Measurements from ENCODE around the gene VGLL4.
"Not testable (repeated sequence)": the region's sequence is repeated elsewhere in the genome, so short reads cannot be mapped to it uniquely, and the experiment has no call there.

Gene VGLL4, protein sequence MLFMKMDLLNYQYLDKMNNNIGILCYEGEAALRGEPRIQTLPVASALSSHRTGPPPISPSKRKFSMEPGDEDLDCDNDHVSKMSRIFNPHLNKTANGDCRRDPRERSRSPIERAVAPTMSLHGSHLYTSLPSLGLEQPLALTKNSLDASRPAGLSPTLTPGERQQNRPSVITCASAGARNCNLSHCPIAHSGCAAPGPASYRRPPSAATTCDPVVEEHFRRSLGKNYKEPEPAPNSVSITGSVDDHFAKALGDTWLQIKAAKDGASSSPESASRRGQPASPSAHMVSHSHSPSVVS

DNA sequence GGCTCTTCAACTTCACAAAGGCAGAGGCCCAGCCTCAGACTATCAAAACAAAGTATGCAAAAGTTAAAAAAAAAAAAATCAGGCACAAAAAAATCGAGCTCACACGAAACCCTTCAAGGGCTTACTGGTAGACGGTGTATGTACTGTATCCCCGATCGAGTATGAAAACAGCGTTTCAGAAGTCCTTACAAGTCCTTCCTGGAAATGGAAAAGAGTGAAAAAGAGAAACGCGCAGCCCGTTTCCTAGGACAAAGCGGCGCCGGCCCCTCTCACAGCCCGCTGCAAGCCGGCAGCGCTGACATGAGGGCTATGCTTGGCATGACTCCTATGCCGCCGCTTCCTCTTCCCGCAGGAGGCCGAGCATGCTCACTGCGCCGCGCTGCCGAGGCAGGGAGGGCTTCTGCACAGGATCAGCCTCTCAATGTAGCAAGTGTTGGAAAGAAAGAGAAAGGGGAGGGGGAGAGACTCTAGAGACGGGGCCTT lies at the start of gene VGLL4:
TSS of gene VGLL4 (minus strand) at position 311 of the 483 bp plus-strand sequence. CDS start 397 bp downstream, outside the sequence.
- peak; percentile 89 for DNase-seq

DNA sequence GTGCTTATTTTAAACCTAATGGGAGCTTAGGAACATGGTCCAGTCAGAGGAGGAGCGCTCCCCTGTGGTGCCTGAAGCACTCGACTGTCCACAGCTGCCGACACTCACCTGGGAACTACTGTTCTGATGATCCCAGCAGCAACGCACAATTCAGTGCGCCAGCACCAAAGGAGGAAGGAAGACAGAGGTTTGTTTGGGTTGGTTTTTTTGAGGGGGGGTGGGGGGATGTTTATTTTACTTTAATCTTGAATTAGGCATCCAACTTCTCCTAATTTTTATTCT lies 48.8 kb upstream of the VGLL4 start:
- DNase-seq, result no peak

DNA sequence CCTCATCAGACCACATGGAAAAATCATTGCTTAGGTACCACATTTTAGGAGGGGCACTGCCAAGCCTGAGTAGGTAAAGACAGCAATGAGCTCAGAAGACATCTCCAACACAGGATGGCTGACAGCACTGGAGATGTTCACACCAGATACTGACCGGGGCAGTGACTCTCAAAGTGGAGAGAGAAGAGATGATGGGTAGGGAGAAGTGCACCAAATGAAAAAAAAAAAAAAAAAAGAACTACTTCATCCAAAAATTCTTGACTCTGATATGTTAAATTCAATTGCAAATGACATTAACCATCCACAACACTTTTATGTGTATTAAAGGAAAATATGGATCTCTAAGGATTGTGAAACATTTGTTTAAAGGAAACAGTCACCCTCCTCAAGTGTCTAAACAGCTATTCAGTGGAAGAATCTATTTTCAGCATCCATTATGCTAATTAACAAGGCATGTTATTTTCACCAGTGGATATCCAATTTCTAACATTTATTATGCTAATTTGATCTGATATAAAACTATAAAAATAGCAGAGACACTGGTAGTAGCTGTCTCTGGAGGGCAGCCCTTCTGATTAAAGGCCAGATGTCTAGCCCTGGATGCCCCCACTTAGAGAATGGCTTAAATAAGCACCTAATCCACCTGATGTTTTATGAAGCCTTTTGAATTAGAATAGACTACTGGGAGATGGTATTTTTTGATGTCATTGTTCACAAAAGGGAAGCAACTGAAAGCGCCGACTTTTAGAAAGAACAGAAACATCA lies 48.2 kb upstream of the VGLL4 start:
- DNase-seq, result no peak

DNA sequence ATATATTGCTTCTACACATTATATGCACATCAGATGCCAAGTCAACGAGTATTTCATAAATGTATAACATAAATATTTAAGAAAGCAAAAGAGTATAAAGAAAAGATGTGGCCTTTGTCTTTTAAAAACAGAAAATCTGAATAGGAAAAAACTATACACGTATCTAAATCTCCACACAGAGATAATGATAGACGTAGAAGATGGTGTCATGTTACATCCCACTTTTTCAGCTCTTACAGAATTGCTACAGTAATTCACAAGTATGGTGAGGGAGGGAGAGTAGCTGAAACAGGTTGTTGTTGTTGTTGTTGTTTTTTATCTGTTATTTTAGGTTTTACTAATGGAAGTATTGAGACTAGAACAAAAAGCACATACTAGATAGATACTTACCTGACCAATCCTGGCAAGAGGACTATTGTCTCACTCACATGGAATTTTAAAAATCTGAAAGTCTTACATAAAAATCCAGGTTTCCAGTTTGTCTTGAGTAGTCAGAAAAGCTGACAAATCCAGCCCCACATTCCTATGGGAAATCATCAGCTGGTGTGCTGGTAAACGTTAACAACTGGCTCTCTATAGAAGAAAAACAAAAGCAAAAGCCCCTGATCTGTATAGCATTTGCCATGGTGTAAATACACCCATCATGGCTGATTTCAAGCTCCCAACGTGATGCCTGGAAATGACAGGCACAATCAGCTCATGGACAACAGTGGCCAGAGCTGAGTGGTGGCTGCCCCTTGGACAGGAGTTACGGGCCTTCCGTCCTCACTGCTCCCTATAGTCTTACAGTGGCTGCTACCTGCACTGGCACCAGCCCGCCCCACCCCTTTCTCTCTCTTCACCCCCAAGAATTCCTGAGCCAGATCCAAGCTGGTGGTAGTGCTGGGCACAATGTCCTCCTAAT lies 47.4 kb upstream of the VGLL4 start:
- no peak for DNase-seq

DNA sequence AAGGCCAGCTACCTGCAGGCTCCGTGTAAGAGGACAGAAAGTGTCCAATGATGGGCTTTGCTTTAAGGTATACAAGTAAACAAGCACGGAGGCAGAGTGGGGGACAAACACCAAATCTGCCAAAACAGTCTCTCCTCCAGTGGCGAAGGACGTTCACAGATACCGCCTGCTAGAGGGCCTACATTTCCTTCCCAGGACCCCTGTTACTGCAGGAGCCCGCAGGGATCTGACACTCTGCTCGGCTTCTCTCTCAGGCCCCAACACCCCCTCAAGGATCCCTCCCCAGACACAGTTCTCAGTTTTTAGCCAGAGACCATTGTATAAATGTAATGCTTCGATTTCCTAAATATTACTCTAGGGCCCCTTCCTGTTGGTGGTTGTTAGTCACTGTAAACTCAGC lies 46.0 kb upstream of the VGLL4 start:
- DNase-seq, result no peak

DNA sequence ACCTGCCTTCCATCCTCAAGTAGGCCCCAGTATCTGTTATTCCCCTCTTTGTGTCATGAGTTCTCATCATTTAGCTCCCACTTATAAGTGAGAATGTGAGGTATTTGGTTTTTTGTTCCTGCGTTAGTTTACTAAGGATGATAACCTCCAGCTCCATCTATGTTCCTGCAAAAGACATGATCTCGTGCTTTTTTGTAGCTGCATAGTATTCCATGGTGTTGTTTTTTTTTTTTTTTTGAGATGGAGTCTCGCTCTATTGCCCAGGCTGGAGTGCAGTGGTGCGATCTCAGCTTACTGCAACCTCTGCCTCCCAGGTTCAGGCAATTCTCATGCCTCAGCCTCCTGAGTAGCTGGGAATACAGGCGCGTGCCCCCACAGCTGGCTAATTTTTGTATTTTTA lies 41.3 kb upstream of the VGLL4 start:
- DNase-seq, result not testable (repeated sequence)

DNA sequence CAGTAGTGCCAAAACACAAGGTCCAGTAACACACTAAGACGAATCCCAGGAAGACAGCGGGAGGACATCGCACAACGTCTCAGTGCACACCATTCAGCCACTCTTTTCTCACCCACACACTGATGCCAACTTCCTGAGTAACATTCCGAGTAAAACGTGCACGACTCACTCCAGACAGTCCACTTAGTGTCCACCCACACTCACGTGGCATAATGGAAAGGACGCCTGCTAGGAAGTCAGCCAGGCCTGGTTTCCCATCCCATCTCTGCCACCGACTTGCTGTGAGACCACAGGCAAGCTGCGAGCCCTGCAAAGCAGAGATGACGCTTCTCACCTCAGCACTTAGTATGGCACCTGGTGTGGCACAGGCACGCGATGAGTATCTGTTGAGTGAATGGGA lies 36.8 kb upstream of the VGLL4 start:
- DNase-seq, result no peak

DNA sequence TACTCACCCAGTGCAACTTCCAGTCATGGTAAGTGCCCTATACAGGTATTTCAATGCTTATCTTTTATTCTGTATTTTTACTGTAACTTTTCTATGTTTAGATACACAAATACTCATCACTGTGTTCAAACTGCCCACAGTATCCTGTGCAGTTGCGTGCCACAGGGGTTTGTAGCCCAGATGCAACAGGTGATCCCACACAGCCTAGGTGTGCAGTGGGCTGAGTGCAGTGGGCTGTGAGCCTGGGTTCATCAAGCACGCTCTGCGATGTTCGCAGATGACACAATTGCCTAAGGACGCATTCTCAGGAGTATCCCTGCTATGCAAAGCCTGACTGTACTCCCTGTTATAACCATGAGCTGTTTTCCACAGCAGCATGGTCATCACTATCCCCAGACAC lies 36.2 kb upstream of the VGLL4 start:
- no peak for DNase-seq

DNA sequence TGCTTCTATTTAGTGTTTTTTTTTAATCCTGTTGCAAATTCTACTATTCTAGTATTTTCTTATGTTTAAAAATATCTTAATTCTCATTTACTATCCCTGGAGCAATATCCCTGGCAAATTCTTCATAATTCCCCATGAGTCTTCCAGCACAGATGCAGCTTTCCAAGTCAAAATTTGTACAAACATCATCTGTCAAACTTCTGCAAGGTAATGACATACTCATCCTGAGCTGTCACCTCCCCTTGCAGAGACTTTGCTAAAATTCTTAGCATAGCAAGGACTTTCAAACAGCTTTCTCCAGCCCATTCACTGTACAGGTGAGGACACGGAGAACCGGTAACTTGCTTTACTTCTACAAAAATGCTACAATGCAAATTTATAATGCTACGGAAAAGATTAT lies 28.6 kb upstream of the VGLL4 start:
- DNase-seq, result no peak

DNA sequence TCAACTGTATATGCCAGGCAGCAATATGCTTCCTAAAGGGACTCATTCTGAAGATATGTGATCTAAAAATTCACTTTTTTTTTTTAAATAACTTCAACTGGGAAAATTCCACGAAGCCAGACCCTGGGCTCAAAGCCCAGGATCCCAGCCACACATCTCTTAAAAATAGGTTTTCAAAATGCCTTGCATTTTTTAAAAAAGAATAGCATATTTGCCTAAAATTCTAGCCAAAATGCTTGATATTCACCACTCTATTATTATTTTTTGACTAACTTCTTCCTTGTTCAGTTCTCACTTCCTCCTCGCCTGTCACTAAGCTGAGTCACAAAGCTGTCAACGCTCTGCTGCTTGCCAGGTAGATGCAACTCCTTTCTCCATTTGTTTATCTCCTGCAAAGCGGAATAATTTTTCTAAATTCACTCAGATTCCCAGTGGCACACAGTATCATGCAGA lies 28.0 kb upstream of the VGLL4 start:
- no peak for DNase-seq

DNA sequence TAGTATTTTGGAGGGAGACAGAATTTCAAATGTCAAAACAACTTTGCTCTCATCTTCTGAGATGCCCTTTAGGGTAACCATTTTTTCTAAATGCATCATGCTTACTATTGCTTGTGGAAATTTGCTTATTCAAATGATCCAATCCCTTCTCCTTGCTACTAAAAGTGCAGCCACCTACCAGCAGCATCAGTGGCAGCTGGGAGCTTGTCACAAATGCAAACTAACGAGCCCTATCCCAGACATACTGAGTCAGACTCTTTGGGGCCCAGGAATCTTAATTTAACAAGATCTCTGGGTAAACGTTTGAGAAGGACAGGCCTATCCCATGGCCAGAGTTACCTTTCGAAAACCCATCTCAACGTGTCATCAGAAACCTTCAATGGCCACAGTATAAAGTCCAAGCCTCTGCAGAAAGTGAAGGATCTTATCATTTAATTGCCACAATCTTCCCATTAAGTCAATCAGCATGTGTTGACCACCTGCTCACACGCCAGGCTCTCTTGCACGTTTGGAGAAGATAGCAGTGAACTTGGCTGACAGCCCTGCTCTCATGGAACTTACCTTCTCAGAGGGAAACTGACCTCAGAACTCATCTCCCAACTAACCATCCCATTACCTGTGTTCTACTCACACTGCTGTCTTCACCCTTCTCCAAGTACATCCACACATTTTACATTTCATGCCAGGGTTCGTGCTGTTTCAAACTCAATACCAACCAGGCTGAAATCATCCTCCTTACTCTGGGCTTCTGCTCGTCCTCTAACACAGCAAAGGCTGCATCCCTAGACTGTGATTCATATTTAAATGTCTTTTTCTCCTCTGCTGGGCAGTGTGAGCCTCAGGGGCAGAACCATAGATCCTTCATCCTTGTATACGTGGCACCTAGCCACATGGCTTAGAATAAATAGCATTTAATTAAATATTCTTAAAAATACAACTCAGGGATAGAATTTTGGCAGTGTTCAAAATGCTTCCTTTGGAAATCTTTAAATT lies 24.8 kb upstream of the VGLL4 start:
- DNase-seq, result no peak

DNA sequence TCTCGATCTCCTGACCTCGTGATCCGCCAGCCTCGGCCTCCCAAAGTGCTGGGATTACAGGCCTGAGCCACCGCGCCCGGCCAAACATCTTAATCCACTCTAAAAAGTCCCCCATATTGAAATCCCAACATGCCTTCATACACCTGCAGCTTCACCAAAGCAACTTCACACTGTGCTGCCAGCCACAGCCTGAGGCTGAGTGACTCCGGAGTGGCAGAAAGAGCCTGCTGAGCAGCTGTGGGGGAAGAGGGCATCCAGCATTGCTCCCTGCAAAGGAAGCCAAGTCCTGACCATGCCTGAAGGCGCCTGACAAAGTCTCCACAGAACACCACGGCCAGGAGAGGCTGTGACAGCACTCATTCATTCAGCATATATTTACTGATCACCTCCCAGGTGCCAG lies 21.6 kb upstream of the VGLL4 start:
- DNase-seq, result no peak

DNA sequence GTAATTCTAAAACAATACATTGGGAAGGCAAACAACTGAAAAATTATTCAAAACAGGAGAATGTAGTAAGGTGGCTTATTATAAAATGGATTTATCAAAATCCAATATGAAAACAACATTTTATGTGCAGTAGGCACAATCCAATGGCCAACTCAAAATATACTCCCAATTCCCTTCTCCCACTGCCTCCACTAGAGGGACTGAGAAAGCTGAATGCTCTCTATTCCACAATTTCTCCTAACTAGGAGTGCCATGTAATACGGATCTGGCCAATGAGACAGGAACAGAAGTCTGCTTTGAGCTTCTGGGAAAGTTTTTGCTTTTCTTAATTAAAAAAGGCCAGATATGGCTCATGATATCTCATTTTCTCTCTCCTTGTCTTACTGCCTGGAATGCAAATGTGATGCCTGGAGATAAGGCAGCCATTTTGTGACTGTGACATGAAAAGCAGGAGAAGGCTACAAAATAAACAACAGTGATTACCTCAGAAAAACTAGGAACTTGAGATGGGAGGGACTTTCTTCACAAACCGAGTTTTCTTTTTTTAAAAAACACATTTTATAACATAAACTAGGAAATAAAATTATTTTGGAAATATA lies 18.8 kb upstream of the VGLL4 start:
- DNase-seq, result no peak

DNA sequence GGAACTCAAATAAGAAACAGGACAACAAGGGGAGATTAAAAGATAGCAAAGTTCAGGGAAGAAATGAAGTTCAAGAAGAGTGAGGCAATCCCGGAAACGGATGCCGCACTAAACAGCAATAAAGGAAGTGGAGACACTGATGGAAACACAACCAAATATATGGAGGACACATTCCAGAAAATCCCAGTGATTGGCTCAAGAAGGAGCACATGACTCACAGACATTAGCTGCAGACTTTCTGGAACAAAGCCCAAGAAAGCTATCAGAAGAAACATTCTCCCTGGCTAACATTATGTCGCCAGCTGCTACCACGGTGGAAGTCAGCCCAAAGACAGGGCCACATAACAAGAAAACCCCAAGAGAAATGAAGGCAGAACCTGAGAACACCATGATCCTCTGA lies 18.1 kb upstream of the VGLL4 start:
- no peak for DNase-seq

DNA sequence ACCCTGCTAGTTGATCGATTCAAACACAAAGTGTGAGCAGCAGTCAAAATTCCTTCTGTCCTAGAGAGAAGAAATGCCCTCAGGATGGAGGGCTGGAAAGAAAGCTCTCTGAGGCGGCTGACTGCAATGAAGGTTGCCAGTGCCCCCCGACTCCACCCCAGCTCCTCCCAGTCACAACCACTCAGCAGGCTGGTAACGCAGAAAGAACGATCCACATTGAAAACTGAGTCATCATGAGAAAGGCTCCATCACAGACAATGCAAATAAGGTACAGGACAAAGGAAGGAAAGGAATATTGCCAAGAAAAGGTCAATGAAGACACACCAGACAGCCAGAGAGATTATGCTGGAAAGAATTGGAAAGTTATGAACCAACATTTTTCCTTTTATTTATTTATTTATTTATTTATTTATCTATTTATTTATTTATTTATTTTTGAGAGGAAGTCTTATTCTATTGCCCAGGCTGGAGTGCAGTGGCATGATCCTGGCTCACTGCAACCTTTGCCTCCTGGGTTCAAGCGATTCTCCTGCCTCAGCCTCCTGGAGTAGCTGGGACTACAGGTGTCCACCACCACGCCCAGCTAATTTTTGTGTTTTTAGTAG lies 17.4 kb upstream of the VGLL4 start:
- DNase-seq, result no peak

DNA sequence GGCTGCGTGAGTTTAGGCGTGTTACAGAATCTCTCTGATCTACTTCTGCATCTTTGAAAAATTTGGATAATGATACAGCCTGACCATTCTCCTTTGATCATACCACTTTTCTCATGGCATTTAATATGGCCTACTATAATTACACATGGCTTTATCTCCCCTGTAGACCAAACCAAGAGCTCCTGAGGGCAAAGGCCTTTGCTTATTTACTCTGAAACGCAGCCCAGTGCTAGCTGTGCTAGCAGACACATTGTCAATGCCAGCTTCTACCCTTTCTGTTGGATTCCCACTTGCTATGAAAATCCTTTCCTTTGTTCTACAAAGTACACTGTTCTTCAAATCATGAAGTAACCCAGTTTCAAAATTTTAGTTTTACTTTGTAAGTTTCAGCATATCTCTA lies 16.5 kb upstream of the VGLL4 start:
- no peak for DNase-seq

DNA sequence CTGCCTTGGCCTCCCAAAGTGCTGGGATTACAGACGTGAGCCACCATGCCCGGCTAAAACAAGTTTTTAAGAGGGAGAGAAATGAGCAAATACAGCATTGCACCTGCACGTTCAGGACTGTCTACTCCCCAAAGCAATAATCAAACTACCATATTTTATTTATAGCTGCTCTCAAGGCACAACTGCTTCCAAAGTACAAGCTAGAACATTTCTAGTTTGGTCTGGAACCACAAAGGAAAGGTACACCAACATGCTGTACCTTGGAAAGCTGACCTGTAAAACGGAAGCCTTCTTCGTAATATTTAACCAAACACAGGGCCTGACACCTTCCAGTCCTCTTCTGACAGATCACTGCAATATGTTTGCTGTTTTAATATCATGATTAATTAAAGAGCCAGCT lies 14.5 kb upstream of the VGLL4 start:
- no peak for DNase-seq

DNA sequence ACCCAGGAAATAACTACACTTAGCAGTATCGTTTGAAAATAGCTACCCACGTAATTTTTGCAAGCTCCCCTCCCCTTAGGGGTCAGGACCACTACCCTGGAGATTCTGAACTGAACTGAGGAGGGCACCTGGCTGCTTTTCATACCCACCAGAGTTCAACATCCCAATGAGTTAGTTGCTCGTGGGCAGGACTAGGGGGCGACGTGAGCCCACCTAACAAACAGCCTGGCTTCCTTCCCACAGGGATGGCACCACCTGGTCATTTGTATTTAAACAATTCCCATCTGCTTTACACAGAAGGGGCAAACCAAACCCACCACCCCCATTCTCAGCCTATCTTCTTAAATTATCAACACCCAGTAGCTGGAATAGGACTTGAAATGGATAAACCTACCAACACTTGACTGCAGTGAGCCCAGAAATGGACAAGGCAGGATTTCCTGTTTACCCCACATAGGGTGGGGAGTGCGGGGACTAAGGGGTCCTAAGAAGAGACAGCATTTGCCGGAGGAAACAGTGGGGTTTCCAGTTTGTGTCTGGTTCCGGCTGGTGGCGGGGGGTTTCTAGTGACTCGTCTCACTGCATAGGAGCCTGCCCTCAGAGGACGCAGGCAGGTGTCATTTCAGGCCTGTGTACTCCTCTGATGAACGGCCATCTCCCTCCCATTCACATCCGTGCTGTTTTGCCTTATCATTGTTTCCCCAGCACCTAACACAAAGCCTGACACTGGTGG lies 11.6 kb upstream of the VGLL4 start:
- DNase-seq, result no peak

DNA sequence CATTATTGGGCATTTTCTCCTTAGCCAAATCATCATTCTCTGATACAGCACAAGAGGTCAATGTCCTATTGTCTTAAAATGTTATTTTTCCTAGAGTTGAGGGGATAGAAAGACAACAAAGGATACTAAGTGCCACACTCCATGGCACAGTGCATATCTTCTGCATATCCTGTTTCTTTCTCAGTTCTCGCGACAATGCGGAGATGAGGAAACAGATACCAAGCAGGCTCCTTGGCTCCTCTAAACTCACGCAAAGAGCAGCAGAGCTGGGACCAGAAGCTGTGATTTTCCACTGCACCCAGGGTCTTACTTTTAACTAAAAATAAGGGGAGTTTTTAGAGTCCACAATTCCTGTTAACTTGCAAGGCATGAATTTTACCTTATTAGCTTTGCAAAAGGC lies 10.5 kb upstream of the VGLL4 start:
- no peak for DNase-seq

DNA sequence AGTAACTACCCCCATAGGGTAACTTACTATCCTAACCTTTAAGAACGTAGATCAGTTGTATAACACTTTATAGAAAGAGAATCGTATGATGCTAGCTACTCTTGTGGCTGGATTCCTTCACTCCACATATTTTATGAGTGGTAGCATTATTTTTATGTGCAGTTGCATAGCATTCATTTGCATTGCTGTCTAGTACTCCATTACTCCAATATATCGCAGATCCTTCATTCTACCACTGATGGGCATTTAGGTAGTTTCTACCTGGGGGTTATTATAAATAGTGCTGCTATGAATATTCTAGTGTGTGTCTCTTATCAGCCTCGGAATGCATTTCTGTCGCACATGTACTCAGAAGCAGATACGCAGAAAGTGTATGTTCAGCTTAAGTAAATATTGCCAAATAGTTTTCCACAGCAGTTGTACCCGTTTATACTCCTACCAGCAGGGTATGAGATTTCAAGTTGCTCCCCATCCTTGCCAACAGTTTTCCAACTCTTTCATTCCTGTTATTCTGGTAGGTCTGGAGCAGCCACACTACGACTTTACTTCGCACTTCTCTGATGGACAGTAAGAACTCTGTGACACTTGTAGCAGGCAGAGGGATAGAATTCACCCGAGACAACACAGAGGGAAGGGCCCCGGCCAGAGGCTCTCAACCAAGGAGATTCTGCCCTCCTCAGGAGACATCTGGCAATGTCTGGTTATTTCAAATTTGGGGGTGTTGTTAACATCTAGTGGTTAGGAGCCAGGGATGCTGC lies 9.8 kb upstream of the VGLL4 start:
- DNase-seq, result no peak
